ENCODE results near the gene SMARCA1. TPM values are rescaled to one million over a fixed set of nuclear protein-coding genes. Genes with fewer than 3 reads are reported as not detected.
A peak's percentile ranks its signal among the peaks of the same experiment; 100 is the strongest.

SMARCA1 gene
- total RNA-seq, 1 experiment from 2014 or later: 88.5 TPM

GRCh38 chrX:129544780-129545179 is 21.5 kb upstream of the SMARCA1 start:
- Histone ChIP-seq H3K27me3 (ENCODE audit: insufficient read depth, low read depth) (no peaks in the 10 kb centered on the region), H3K79me2 (ENCODE audit: low read depth) (peaks cover 21% of the 10 kb centered on the region), H3K9me3 (ENCODE audit: insufficient read depth, low read depth) (no peaks in the 10 kb centered on the region), H3K36me3 (ENCODE audit: low read depth) (peaks cover 37% of the 10 kb centered on the region), H3K4me1 (replicated peaks; ENCODE audit: insufficient read depth) (peaks cover 11% of the 10 kb centered on the region), H2AFZ (no peak overlapping the region), H3K9me2 (ENCODE audit: insufficient read depth) (no peaks in the 10 kb centered on the region), H3K4me3 (no peak overlapping the region), H3K27ac (no peak overlapping the region), H4K20me1 (ENCODE audit: insufficient read depth) (no peaks in the 10 kb centered on the region; the same call in 1 of the 2 replicates), H3K4me2 (no peak overlapping the region), H3F3A (ENCODE audit: insufficient read depth, low read depth) (no peaks in the 10 kb centered on the region)
- ChIA-PET POLR2A (ENCODE audit: unreplicated experiment) (no interaction called here), CTCF (no interaction called here)
- DNase-seq: no peak
- intact Hi-C loops (cut with micrococcal nuclease; ENCODE audit: unreplicated experiment): no loop called here
- TF ChIP-seq CTCF (conservative IDR thresholded peaks at IDR 0.05) (no peak), EZH2 (IDR thresholded peaks at IDR 0.05; ENCODE audit: low read depth) (no peak)
- no TSS peak for BruUV-seq (replicated peaks)

- Histone ChIP-seq H3K27me3 (ENCODE audit: insufficient read depth, low read depth) (no peaks in the 10 kb centered on the region), H3F3A (ENCODE audit: insufficient read depth, low read depth) (no peaks in the 10 kb centered on the region), H4K20me1 (ENCODE audit: insufficient read depth) (no peaks in the 10 kb centered on the region; the same call in 1 of the 2 replicates), H3K9me3 (ENCODE audit: insufficient read depth, low read depth) (no peaks in the 10 kb centered on the region), H3K27ac (no peak overlapping the region), H3K4me1 (replicated peaks; ENCODE audit: insufficient read depth) (peaks cover 11% of the 10 kb centered on the region), H3K9me2 (ENCODE audit: insufficient read depth) (no peaks in the 10 kb centered on the region), H2AFZ (peak overlapping the region; percentile 85), H3K4me2 (peak overlapping the region; percentile 86), H3K36me3 (ENCODE audit: low read depth) (peaks cover 24% of the 10 kb centered on the region; the same call in 1 of the 2 replicates), H3K79me2 (ENCODE audit: low read depth) (peaks cover 21% of the 10 kb centered on the region), H3K4me3 (peak overlapping the region; percentile 70)
- peak; percentile 22 to 50 for DNase-seq
- intact Hi-C loops (cut with micrococcal nuclease; ENCODE audit: unreplicated experiment): loop anchor here (1.0 kb wide), 1 partner anchor 18 kb away; no protein-coding TSS in a partner anchor
- no peak for TF ChIP-seq EZH2 (IDR thresholded peaks at IDR 0.05; ENCODE audit: low read depth)
- TF ChIP-seq CTCF (conservative IDR thresholded peaks at IDR 0.05): no peak
- CTCF ChIA-PET: interaction anchor here (0.6 kb wide), 2 partner anchors 41 to 547 kb away, joined by 3 read pairs; no protein-coding TSS in a partner anchor
- POLR2A ChIA-PET (ENCODE audit: unreplicated experiment): interaction anchor here (0.8 kb wide), 1 partner anchor 53 kb away, joined by 5 read pairs; no protein-coding TSS in a partner anchor
- TSS peak; percentile 50 for BruUV-seq (replicated peaks)
Measured at GRCh38 chrX:129540722-129541184, 17.5 kb upstream of the SMARCA1 start.

GRCh38 chrX:129540068-129540653 is 16.9 kb upstream of the SMARCA1 start, which contains the start of gene OCRL:
Gene OCRL, plus strand, starts transcription at chrX:129540259. Its CDS starts 181 bp downstream, at chrX:129540440.
- CTCF ChIA-PET: interaction anchor here (0.6 kb wide), 2 partner anchors 41 to 547 kb away, joined by 3 read pairs; no protein-coding TSS in a partner anchor
- Histone ChIP-seq H3K27ac (no peak within 1 kb of the TSS; the same call in 1 of the 2 replicates), H3K4me1 (replicated peaks; ENCODE audit: insufficient read depth) (peaks cover 11% of the 10 kb centered on the region), H3K79me2 (ENCODE audit: low read depth) (peaks cover 21% of the 10 kb centered on the region), H4K20me1 (ENCODE audit: insufficient read depth) (no peaks in the 10 kb centered on the region; the same call in 1 of the 2 replicates), H3K4me3 (peak within 1 kb of the TSS; percentile 70), H3F3A (ENCODE audit: insufficient read depth, low read depth) (no peaks in the 10 kb centered on the region), H2AFZ (peak within 1 kb of the TSS; percentile 88), H3K27me3 (ENCODE audit: insufficient read depth, low read depth) (no peaks in the 10 kb centered on the region), H3K36me3 (ENCODE audit: low read depth) (peaks cover 20% of the 10 kb centered on the region; the same call in 1 of the 2 replicates), H3K4me2 (peak within 1 kb of the TSS; percentile 86), H3K9me2 (ENCODE audit: insufficient read depth) (no peaks in the 10 kb centered on the region), H3K9me3 (ENCODE audit: insufficient read depth, low read depth) (no peaks in the 10 kb centered on the region)
- TF ChIP-seq EZH2 (IDR thresholded peaks at IDR 0.05; ENCODE audit: low read depth): no peak
- TF ChIP-seq CTCF (conservative IDR thresholded peaks at IDR 0.05): peak; percentile 85
- POLR2A ChIA-PET (ENCODE audit: unreplicated experiment): interaction anchor here (0.8 kb wide), 1 partner anchor 52 kb away, joined by 5 read pairs; no protein-coding TSS in a partner anchor
- no TSS peak for BruUV-seq (replicated peaks)
- peak; percentile 57 to 79 for DNase-seq
- intact Hi-C loops (cut with micrococcal nuclease; ENCODE audit: unreplicated experiment): loop anchor here (1.0 kb wide), 1 partner anchor 18 kb away; no protein-coding TSS in a partner anchor
